RWPE2 (cell line): ENCODE results near the gene SNRPF.
A peak's percentile ranks its signal among the peaks of the same experiment; 100 is the strongest.

ENCODE experiments used
- ATAC-seq: fragments of 200-7000 bp; cut with Tn5 transposase; 3 replicates; pipeline ENCODE4 v1.9.1; 2021; ENCODE audit warnings: low read depth
- DNase-seq: peaks from one replicate; pipeline ENCODE4 v3.0.0-alpha.2; 2020; ENCODE audit warnings: low spot score
- H3K27ac ChIP-seq: fragments of 450-650 bp; 2 replicates; pipeline ENCODE4 v1.5.1; 2017; ENCODE audit warnings: mild to moderate bottlenecking; ENCODE audit not compliant: poor library complexity, severe bottlenecking
- H3K27me3 ChIP-seq: fragments of 250-450 bp; sonication (Bioruptor Pico); 2 replicates; pipeline ENCODE4 v1.5.1; 2021; ENCODE audit warnings: mild to moderate bottlenecking, moderate library complexity; ENCODE audit not compliant: insufficient read depth, poor library complexity, severe bottlenecking
- H3K36me3 ChIP-seq: fragments of 250-450 bp; sonication (Bioruptor Pico); 2 replicates; pipeline ENCODE4 v1.5.1; 2020; ENCODE audit warnings: low read depth, mild to moderate bottlenecking, moderate library complexity
- H3K4me1 ChIP-seq: fragments of 250-450 bp; sonication (Bioruptor Pico); 2 replicates; pipeline ENCODE4 v1.5.1; 2021; ENCODE audit warnings: mild to moderate bottlenecking, moderate library complexity; ENCODE audit not compliant: insufficient read depth, poor library complexity, severe bottlenecking
- H3K4me3 ChIP-seq: fragments of 250-450 bp; sonication (Bioruptor Pico); 2 replicates; pipeline ENCODE4 v1.5.1; 2021; ENCODE audit warnings: mild to moderate bottlenecking, moderate library complexity; ENCODE audit not compliant: severe bottlenecking
- H3K9me3 ChIP-seq: fragments of 250-450 bp; sonication (Bioruptor Pico); 2 replicates; pipeline ENCODE4 v1.5.1; 2021; ENCODE audit warnings: mild to moderate bottlenecking, moderate library complexity; ENCODE audit not compliant: severe bottlenecking
- TF ChIP-seq, protein P1 (sequence below): fragments of 450-650 bp; IDR thresholded peaks from one replicate; pipeline ENCODE4 v1.5.1; 2017; ENCODE audit warnings: mild to moderate bottlenecking, moderate library complexity; ENCODE audit not compliant: poor library complexity, severe bottlenecking

The SNRPF gene

DNA sequence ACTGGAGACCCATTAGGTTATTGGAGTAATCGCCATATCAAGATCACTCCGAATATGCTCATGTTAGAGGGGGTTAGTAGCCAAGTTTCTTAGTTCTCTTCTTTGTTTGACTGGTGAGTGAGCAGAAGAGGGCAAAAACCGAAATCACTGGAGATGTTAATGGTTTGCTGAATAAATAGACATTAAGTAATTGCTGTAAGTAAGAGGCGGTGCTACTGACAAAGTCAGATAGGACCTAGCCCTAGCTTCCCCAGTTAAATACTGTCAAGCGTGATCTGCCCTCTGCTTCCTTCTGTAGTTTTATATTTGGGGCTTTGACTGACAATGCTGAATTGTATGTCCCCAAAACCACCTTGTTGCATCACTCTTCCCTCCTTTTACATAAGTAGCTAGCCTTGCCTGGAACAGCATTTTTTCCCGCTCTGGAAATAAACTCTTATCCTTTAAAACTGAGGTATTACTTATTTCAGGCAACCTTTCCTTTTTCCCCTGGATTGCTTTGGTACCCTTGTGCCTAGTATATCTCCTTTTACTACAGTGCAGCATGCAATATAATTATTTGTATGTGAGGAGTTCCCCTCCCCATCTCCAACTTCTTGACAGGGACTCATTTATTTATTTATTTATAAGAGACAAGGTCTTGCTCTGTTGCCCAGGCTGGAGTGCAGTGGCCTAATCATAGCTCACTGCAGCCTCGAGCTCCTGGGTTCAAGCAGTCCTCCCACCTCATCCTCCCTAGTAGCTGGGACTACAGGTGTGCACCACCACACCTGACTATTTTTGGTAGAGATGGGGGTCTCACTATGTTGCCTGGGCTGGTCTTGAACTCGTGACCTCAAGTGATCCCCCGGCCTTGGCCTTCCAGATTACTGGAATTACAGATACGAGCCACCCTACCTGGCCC lies 1.4 kb downstream of the SNRPF start:
- peaks cover 44% of the 10 kb centered on the region for H3K36me3 ChIP-seq
- H3K4me3 ChIP-seq = peak overlapping the region; percentile 78
- DNase-seq = no peak
- no peak overlapping the region for H3K27ac ChIP-seq
- H3K9me3 ChIP-seq = no peaks in the 10 kb centered on the region
- no peak for ATAC-seq
- TF ChIP-seq, protein P1, sequence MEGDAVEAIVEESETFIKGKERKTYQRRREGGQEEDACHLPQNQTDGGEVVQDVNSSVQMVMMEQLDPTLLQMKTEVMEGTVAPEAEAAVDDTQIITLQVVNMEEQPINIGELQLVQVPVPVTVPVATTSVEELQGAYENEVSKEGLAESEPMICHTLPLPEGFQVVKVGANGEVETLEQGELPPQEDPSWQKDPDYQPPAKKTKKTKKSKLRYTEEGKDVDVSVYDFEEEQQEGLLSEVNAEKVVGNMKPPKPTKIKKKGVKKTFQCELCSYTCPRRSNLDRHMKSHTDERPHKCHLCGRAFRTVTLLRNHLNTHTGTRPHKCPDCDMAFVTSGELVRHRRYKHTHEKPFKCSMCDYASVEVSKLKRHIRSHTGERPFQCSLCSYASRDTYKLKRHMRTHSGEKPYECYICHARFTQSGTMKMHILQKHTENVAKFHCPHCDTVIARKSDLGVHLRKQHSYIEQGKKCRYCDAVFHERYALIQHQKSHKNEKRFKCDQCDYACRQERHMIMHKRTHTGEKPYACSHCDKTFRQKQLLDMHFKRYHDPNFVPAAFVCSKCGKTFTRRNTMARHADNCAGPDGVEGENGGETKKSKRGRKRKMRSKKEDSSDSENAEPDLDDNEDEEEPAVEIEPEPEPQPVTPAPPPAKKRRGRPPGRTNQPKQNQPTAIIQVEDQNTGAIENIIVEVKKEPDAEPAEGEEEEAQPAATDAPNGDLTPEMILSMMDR = no peak
- no peaks in the 10 kb centered on the region for H3K27me3 ChIP-seq
- peaks cover 6% of the 10 kb centered on the region for H3K4me1 ChIP-seq

DNA sequence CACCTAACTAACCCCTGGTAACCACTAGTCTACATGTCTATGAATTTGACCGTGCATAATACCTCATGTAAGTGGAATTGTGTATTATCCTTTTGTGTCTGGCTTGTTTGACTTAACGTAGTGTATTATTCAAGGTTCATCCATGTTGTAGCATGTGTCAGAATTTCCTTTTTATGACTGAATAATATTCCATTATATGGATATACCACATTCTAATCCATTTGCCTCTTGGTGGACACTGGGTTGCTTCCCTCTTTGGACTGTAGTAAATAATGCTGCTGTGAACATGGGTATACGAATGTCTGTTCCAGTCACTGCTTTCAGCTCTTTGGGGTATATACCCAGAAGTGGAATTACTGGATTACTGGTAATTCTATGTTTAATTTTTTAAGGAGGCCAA lies 3.3 kb downstream of the SNRPF start:
- ATAC-seq (no peak), DNase-seq (no peak)
- Histone ChIP-seq H3K9me3 (no peaks in the 10 kb centered on the region), H3K4me3 (no peak overlapping the region), H3K36me3 (peaks cover 63% of the 10 kb centered on the region), H3K27me3 (no peaks in the 10 kb centered on the region), H3K4me1 (peaks cover 6% of the 10 kb centered on the region), H3K27ac (no peak overlapping the region)
- TF ChIP-seq, protein P1 = no peak

DNA sequence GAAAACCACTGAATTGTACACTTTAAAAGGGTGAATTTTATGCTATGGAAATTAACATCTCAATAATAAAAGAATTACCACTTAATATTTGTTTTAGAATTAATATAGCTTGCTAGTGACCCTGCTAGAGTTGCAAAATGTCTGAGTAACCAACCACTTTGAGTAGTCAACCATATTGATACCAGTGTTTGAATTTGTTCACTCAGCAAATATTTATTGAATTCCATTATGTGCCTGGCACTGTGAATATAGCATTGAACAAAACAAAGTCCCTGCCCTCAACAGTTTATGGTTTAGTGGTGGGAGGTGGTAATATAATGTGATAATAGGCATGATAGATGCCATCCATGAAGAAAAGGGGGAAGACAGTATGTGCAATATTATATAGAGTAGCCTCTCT lies 4.6 kb downstream of the SNRPF start:
- peaks cover 76% of the 10 kb centered on the region for H3K36me3 ChIP-seq
- ATAC-seq = no peak
- TF ChIP-seq, protein P1 = no peak

DNA sequence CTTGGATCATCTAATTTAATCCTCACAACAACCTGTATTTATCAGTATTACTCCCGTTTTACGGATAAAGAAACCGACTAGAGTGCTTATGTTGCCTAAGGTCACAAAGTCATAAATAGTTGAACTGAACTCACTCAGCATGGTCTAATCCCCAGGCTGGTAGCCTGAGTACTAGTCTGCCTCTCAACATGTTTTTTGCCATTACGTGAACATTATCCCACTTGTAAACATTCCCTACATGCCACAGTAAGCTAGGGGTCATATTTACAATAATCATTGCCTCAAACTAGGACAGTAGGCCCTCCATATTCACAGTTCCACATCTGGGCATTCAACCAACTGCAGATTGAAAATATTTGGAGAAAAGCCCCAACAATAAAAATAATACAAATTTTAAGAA lies 12.1 kb downstream of the SNRPF start:
- Histone ChIP-seq H3K27me3 (no peaks in the 10 kb centered on the region), H3K9me3 (no peaks in the 10 kb centered on the region), H3K4me1 (no peaks in the 10 kb centered on the region), H3K4me3 (no peak overlapping the region), H3K27ac (no peak overlapping the region), H3K36me3 (peaks cover 43% of the 10 kb centered on the region)
- TF ChIP-seq, protein P1 = no peak
- ATAC-seq = no peak
- DNase-seq = no peak

More for the DNA sequence above, 4.6 kb downstream of the SNRPF start:
- Histone ChIP-seq H3K4me3 (no peak overlapping the region), H3K9me3 (no peaks in the 10 kb centered on the region), H3K4me1 (peaks cover 6% of the 10 kb centered on the region), H3K27me3 (no peaks in the 10 kb centered on the region), H3K27ac (no peak overlapping the region)
- no peak for DNase-seq

DNA sequence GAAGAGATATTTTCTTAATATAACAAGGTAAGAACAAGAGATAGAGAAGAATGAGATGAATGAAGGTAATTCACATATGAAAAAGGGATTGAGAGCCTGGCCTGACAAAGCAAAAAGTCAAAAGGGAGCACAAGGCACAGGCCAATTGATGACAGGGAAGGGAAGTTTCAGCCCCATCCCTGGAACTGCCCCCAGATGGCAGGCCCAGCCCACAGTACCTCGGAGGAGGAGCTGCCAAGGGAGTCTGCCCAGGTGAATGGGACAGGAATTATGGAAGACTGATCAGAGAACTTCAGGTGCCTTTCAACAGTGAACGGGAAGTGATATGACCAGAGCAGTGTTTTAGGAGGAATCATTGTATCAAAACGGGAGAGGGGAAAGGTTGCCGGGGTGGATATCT lies 15.7 kb downstream of the SNRPF start:
- no peak overlapping the region for H3K27ac ChIP-seq
- TF ChIP-seq, protein P1 = no peak
- no peak for DNase-seq
- H3K36me3 ChIP-seq = peaks cover 7% of the 10 kb centered on the region
- no peaks in the 10 kb centered on the region for H3K9me3 ChIP-seq
- no peaks in the 10 kb centered on the region for H3K4me1 ChIP-seq
- ATAC-seq = no peak
- H3K27me3 ChIP-seq = no peaks in the 10 kb centered on the region
- H3K4me3 ChIP-seq = no peak overlapping the region
